Glutamatergic neuron (in vitro differentiated cells): Measurements from ENCODE around the gene CTNNA2. TPM values are rescaled to one million over a fixed set of nuclear protein-coding genes. Genes with fewer than 3 reads are reported as not detected.

Experiments
- DNase-seq: peaks from one replicate; pipeline ENCODE4 v3.0.0; 2022
- H3K27ac Mint-ChIP-seq: one replicate; pipeline ENCODE4 v1.8.0; 2020; ENCODE audit warnings: mild to moderate bottlenecking, mixed read lengths, inconsistent platforms; ENCODE audit not compliant: unreplicated experiment
- H3K27me3 Mint-ChIP-seq: one replicate; pipeline ENCODE4 v1.8.0; 2020; ENCODE audit warnings: mild to moderate bottlenecking, moderate library complexity, mixed read lengths, inconsistent platforms; ENCODE audit not compliant: unreplicated experiment
- H3K36me3 Mint-ChIP-seq: one replicate; pipeline ENCODE4 v1.8.0; 2020; ENCODE audit warnings: mild to moderate bottlenecking, mixed read lengths, inconsistent platforms; ENCODE audit not compliant: unreplicated experiment
- H3K4me1 Mint-ChIP-seq: one replicate; pipeline ENCODE4 v1.8.0; 2020; ENCODE audit warnings: mild to moderate bottlenecking, low read depth, mixed read lengths, inconsistent platforms; ENCODE audit not compliant: unreplicated experiment
- H3K4me3 Mint-ChIP-seq: one replicate; pipeline ENCODE4 v1.8.0; 2020; ENCODE audit warnings: mild to moderate bottlenecking, mixed read lengths, inconsistent platforms; ENCODE audit not compliant: unreplicated experiment
- H3K9me3 Mint-ChIP-seq: one replicate; pipeline ENCODE4 v1.8.0; 2020; ENCODE audit warnings: mild to moderate bottlenecking, moderate library complexity, mixed read lengths, inconsistent platforms; ENCODE audit not compliant: unreplicated experiment
- total RNA-seq: library from RNA; stranded (reverse); fragmentation: NEBNext Ultra II Directional; extraction: Animal tissue kit (Norgen Biotek cat#: 25700); gene quantifications from one replicate; pipeline ENCODE4 v1.2.1, GENCODE V29; 2021; ENCODE audit not compliant: unreplicated experiment
- TF ChIP-seq, protein P1 (sequence below): fragments of 200-600 bp; sonication (generic); IDR thresholded peaks from one replicate; pipeline ENCODE4 v1.5.0; 2021; ENCODE audit not compliant: partially characterized antibody, unreplicated experiment

Gene CTNNA2
- total RNA-seq, 1 donor from 2014 or later: 76.2 TPM

- no peak overlapping the region for H3K4me3 Mint-ChIP-seq
- no peak overlapping the region for H3K27ac Mint-ChIP-seq
- H3K9me3 Mint-ChIP-seq: peaks cover 6% of the 10 kb centered on the region
- TF ChIP-seq, protein P1, sequence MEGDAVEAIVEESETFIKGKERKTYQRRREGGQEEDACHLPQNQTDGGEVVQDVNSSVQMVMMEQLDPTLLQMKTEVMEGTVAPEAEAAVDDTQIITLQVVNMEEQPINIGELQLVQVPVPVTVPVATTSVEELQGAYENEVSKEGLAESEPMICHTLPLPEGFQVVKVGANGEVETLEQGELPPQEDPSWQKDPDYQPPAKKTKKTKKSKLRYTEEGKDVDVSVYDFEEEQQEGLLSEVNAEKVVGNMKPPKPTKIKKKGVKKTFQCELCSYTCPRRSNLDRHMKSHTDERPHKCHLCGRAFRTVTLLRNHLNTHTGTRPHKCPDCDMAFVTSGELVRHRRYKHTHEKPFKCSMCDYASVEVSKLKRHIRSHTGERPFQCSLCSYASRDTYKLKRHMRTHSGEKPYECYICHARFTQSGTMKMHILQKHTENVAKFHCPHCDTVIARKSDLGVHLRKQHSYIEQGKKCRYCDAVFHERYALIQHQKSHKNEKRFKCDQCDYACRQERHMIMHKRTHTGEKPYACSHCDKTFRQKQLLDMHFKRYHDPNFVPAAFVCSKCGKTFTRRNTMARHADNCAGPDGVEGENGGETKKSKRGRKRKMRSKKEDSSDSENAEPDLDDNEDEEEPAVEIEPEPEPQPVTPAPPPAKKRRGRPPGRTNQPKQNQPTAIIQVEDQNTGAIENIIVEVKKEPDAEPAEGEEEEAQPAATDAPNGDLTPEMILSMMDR: no peak
- H3K27me3 Mint-ChIP-seq: no peaks in the 10 kb centered on the region
- no peak for DNase-seq
- H3K4me1 Mint-ChIP-seq: peaks cover 16% of the 10 kb centered on the region
- H3K36me3 Mint-ChIP-seq: no peaks in the 10 kb centered on the region
Measured at GRCh38 chr2:80068038-80068731, 555.3 kb downstream of the CTNNA2 start.

GRCh38 chr2:80070587-80070986 is 557.7 kb downstream of the CTNNA2 start:
- no peak overlapping the region for H3K4me3 Mint-ChIP-seq
- TF ChIP-seq, protein P1: no peak
- H3K36me3 Mint-ChIP-seq: no peaks in the 10 kb centered on the region
- H3K9me3 Mint-ChIP-seq: peaks cover 7% of the 10 kb centered on the region
- DNase-seq: no peak
- peaks cover 33% of the 10 kb centered on the region for H3K4me1 Mint-ChIP-seq
- no peaks in the 10 kb centered on the region for H3K27me3 Mint-ChIP-seq
- no peak overlapping the region for H3K27ac Mint-ChIP-seq

GRCh38 chr2:80071941-80072340 is 559.1 kb downstream of the CTNNA2 start:
- TF ChIP-seq, protein P1: no peak
- Mint-ChIP-seq H3K27me3 (no peaks in the 10 kb centered on the region), H3K9me3 (peaks cover 8% of the 10 kb centered on the region), H3K4me3 (no peak overlapping the region), H3K36me3 (no peaks in the 10 kb centered on the region), H3K27ac (no peak overlapping the region), H3K4me1 (peaks cover 33% of the 10 kb centered on the region)
- DNase-seq: no peak

GRCh38 chr2:80073134-80073561 is 560.3 kb downstream of the CTNNA2 start:
- no peaks in the 10 kb centered on the region for H3K36me3 Mint-ChIP-seq
- TF ChIP-seq, protein P1: peak; percentile 78
- peaks cover 10% of the 10 kb centered on the region for H3K9me3 Mint-ChIP-seq
- H3K4me3 Mint-ChIP-seq: peak overlapping the region; percentile 2
- peak; percentile 50 for DNase-seq
- H3K4me1 Mint-ChIP-seq: peaks cover 29% of the 10 kb centered on the region
- peaks cover 2% of the 10 kb centered on the region for H3K27me3 Mint-ChIP-seq
- H3K27ac Mint-ChIP-seq: peak overlapping the region; percentile 54

- H3K36me3 Mint-ChIP-seq: no peaks in the 10 kb centered on the region
- H3K4me3 Mint-ChIP-seq: peak overlapping the region; percentile 52
- H3K27me3 Mint-ChIP-seq: peaks cover 2% of the 10 kb centered on the region
- TF ChIP-seq, protein P1: no peak
- H3K27ac Mint-ChIP-seq: peak overlapping the region; percentile 81
- peaks cover 30% of the 10 kb centered on the region for H3K4me1 Mint-ChIP-seq
- DNase-seq: no peak
- H3K9me3 Mint-ChIP-seq: peaks cover 11% of the 10 kb centered on the region
Measured at GRCh38 chr2:80074321-80075070, 561.6 kb downstream of the CTNNA2 start.
